Hematopoietic multipotent progenitor cell (in vitro differentiated cells): ENCODE data around the gene SETD7. TPM values are rescaled to one million over a fixed set of nuclear protein-coding genes. Genes with fewer than 3 reads are reported as not detected.

ENCODE experiments used
- DNase-seq, 3 donors: peaks; one replicate each; pipeline ENCODE4 v3.0.0-alpha.2; 2011 to 2015; ENCODE audit warnings: low read depth in 2 of 3, low spot score in 2 of 3
- total RNA-seq: library from RNA; depleted of rRNA; stranded (reverse); fragments of >200 nt; gene quantifications from one replicate; pipeline ENCODE4 v1.2.3, GENCODE V29; 2012

Gene SETD7
- total RNA-seq, 1 donor: 8.1 TPM

GRCh38 chr4:139553751-139554641 lies 2.0 kb downstream of the SETD7 start:
- no peak for DNase-seq

GRCh38 chr4:139552517-139553307 lies 3.3 kb downstream of the SETD7 start:
- no peak for DNase-seq

- no peak for DNase-seq
Measured at GRCh38 chr4:139550724-139551429, 5.1 kb downstream of the SETD7 start.

GRCh38 chr4:139547979-139548378 lies 8.0 kb downstream of the SETD7 start:
- DNase-seq: no peak

- no peak for DNase-seq
Measured at GRCh38 chr4:139540632-139541031, 15.4 kb downstream of the SETD7 start.

GRCh38 chr4:139540161-139540560 lies 15.9 kb downstream of the SETD7 start:
- DNase-seq: no peak

- DNase-seq: no peak
Measured at GRCh38 chr4:139537292-139537691, 18.7 kb downstream of the SETD7 start.

GRCh38 chr4:139535871-139536234 lies 20.2 kb downstream of the SETD7 start:
- DNase-seq: no peak

GRCh38 chr4:139535228-139535870 lies 20.7 kb downstream of the SETD7 start:
- DNase-seq: no peak

GRCh38 chr4:139534287-139534950 lies 21.6 kb downstream of the SETD7 start:
- no peak for DNase-seq

GRCh38 chr4:139533511-139533910 lies 22.5 kb downstream of the SETD7 start:
- no peak for DNase-seq

GRCh38 chr4:139532947-139533346 lies 23.1 kb downstream of the SETD7 start:
- no peak for DNase-seq

- DNase-seq: peak; percentile 17 to 73 (median 47)
Measured at GRCh38 chr4:139530833-139531427, 25.1 kb downstream of the SETD7 start.

- peak in 2 of 3 donors; percentile 58 to 77 for DNase-seq
Measured at GRCh38 chr4:139528377-139529005, 27.5 kb downstream of the SETD7 start.

GRCh38 chr4:139526928-139527327 lies 29.1 kb downstream of the SETD7 start:
- no peak for DNase-seq

- DNase-seq: no peak
Measured at GRCh38 chr4:139525414-139525813, 30.6 kb downstream of the SETD7 start.

GRCh38 chr4:139524062-139524631 lies 31.9 kb downstream of the SETD7 start:
- DNase-seq: no peak

- no peak for DNase-seq
Measured at GRCh38 chr4:139523076-139523475, 32.9 kb downstream of the SETD7 start.

- DNase-seq: no peak
Measured at GRCh38 chr4:139522457-139522856, 33.6 kb downstream of the SETD7 start.
